ENCODE results near the gene POF1B.

DNA sequence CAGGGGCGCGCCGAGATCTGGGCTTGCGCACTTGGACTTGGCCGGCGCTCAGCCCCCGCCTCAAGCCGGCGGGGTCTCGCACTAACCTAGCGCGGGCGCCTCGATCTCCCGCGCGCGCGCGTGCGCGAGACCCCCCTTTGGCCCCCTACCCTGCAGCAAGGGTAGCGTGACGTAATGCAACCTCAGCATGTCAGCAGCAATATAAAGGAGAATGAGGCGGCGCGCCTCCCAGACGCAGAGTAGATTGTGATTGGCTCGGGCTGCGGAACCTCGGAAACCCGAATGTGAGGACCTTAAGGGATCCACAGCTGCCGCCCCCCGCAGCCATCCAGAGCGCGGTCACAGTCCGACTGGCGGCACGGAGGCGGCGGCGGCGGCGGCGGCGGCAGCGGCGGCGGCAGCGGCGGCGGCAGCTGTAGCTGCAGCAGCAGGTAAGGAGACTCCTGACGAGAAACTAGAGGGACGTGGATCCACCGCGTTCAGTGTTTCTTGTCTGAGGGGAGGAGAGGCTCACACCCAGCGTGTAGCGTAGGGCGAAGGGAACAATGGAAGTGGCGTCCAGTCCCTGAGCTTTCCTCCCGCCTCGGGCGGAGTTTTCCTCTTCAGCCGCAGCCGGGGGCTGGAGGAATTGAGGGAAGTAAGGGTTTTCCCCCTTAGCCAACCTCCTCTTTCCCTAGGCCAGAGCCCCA, 135.6 kb downstream of the POF1B start, which contains the start of the genes SATL1 and ZNF711:
- TF ChIP-seq CTCF (IDR thresholded peaks at IDR 0.05; ENCODE audit: poor library complexity, severe bottlenecking) (no peak), EP300 (conservative IDR thresholded peaks at IDR 0.05; ENCODE audit: poor library complexity, severe bottlenecking) (no peak)

All from neural cell (in vitro differentiated cells).